GM18868 (cell line): ENCODE data around the gene CBFA2T3.

Experiments used
- ATAC-seq: cut with Tn5 transposase; IDR thresholded peaks from one replicate; pipeline ENCODE4 v1.9.1; 2021; ENCODE audit warnings: mild to moderate bottlenecking, moderate library complexity; ENCODE audit not compliant: unreplicated experiment

CBFA2T3 gene

DNA sequence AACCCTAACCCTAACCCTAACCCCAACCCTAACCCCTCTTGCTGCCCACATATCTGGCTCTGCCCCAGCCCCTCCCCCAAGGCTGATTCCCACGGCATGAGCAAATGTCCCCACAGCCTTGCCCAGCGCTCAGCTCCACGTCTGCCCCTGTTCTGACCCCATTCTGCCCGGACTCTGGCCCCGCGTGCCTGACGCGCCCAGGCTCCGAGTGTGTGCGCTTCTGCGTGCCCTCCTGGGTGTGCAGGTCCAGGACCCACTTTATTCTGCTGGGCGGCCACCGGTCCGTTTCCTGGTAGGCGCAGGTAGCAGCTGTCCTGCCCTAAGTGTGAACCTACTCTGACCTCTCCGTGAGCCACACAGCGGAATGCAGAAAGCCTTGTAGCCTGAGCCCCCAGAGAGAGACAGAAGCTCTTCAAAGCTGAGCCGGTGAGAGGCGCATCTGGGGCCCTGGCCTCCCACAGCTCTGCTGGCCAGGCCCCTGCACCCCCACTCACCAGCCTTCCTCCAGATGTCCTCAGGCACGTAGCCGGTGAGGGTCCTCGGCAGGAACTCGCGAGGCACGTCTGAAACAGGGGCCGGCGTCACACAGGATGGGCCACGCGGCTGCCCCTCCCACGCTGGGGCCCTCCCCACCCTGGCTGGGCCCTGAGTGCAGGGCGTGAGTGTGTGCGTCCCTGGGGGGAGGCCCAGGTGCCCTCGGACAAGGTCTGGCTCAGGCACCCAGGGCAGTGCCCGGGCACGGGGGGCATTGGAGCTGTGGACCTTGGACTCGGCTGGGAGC lies 96.6 kb downstream of the CBFA2T3 start:
- no peak for ATAC-seq

GRCh38 chr16:88879788-88880055 lies 97.3 kb downstream of the CBFA2T3 start:
- no peak for ATAC-seq

GRCh38 chr16:88878967-88879787 lies 97.8 kb downstream of the CBFA2T3 start:
- ATAC-seq = no peak

- no peak for ATAC-seq
Observed at GRCh38 chr16:88878356-88878755, 98.7 kb downstream of the CBFA2T3 start.

- no peak for ATAC-seq
Observed at GRCh38 chr16:88877564-88878289, 99.3 kb downstream of the CBFA2T3 start.

GRCh38 chr16:88876942-88877526 lies 100.0 kb downstream of the CBFA2T3 start:
- no peak for ATAC-seq

- ATAC-seq = no peak
Observed at GRCh38 chr16:88875703-88876234, 101.2 kb downstream of the CBFA2T3 start.

- ATAC-seq = no peak
Observed at GRCh38 chr16:88874938-88875599, 101.9 kb downstream of the CBFA2T3 start.

- no peak for ATAC-seq
Observed at GRCh38 chr16:88872650-88873331, 104.2 kb downstream of the CBFA2T3 start.

DNA sequence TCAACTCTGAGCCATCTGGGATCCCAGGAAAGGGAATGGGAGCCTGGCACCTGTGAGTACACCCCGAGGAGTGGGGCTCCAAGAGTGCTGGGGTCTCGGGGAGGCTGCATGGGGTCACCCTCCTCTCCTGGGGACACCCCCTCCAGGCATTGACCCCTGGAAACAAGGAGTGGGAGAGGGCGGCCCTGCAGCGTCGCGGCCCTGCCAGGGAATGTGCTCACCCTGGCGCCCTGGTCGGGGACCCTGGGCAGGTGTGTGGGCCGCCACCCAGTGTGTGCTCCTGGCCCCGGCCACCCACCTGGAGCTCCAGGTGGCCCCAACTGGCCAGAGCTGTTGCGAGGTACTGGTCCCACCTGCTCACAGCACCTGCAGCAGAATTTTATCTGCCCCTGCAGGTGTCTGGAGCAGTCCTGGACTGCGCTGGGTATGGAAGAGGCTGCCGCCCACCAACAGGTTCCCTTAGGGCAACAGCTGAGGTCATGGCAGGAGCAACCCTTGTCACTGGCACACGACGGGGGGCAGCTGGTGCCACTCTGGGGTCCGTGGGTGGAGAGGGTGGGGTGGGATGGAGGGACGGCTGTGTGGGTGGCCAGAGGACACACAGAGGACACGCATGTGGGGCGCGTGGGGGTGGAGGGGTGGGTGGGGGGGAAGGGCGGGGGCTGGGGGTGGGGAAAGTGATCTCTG lies 105.1 kb downstream of the CBFA2T3 start:
- ATAC-seq = no peak

GRCh38 chr16:88871349-88871702 lies 105.7 kb downstream of the CBFA2T3 start:
- ATAC-seq = no peak

- no peak for ATAC-seq
Observed at GRCh38 chr16:88870608-88871348, 106.2 kb downstream of the CBFA2T3 start.

DNA sequence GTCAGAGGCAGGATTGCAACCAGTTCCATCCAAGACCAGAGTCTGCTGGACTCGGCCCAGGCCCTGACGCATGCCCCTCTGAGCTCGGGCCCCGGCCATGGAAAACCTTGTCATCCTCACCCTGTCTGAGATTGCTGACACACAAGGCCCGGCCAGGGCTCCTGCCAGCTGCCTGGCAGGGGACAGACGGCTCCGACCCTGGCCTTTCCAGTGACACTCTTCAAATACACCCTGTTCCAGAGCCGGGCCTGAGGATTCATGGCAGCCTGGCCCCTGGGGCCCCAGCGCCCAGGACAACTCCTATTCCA lies 107.4 kb downstream of the CBFA2T3 start:
- no peak for ATAC-seq

GRCh38 chr16:88868974-88869672 lies 107.9 kb downstream of the CBFA2T3 start:
- no peak for ATAC-seq

DNA sequence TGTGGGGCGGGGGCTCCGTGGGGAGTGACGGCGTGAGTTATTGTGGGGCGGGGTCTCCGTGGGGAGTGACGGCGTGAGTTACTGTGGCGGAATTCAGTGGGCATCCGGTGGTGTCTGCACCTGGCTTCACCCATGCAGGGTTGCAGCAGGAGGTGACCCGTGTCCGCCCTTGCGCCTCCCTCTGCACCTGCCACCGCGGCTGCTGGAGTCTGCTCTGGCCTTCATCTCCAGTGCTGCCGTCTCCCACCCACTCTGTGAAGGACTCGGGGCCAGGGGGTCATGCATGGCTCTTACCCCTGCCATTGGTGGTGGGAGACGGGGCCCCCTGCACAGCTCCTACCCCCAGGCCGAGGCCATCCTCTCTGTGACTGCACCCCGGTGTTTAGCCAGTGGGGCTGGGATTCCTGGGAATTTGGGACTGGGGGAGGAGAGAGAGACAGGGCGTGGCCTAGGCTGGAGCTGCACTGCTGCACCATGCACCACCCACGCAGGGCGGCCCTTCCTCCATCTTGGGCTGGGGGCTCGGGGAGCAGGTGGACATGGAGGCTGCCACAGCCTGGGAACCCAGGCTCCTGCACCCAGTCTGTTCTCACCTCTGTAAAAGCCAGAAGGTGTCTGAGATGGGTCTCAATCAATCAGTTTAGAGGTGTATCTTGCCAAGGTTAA lies 109.3 kb downstream of the CBFA2T3 start:
- no peak for ATAC-seq

DNA sequence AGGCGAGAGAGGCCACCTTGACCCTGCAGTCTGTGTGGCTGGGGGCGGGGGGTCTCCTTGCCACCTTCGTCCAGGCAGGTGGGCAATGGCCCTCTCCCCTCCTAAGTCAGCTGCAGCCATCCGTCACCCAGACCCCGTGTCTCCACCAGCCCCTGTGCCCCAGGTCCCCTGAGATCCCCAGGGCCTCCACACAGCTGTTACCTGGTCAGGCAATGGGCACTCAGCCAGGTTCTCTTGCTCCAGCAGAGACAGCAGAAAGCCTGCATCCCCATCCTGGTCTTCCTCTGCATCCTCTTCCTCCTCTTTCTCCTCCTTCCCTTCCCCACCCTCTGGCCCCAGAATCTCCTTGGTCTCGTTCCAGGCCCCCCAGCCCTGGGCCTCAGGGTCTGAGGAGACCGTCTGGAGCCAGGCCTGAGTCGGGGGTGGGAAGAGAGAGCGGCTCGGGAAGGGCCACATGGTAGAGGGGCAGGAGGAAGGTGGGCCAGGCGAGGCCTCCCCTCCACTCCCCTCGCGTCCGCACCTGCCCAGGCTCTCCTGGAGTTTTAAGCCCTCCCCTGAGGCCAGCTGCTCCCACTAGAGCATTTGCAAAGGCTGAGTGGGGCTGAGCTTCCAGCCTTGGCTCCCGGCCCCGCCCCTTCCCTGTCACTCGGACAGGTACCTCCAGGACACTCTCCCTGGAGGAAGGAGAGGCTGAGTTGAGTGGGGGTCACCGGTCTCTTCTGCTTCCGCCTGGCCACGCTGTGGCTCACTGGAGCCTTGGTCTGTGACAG lies 110.7 kb downstream of the CBFA2T3 start, which contains the start of gene PABPN1L:
Gene PABPN1L (minus strand): TSS at position 510 of the 770 bp plus-strand sequence. CDS start 54 bp downstream, at position 456.
- no peak for ATAC-seq

DNA sequence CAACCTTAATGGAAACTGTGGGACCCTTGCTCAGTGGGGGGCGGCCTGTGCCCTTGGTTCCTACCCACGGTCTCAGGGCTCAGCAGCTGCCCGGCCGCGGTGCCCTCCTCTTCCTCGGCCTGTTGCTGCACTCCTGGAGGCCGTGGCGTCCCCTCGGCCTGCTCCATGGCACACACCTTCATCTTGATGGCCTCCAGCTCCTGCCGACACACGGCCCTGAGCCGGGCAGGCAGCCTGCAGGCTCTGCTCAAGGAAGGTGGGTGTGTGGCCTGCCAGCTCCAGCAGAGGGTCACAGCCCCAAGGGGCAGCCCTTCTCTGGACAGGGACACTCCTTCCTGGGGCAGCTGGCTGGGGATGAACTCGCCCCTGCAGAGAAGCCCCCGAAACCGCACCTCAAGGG lies 111.3 kb downstream of the CBFA2T3 start:
- no peak for ATAC-seq
